Embryonic facial prominence (tissue), 1 donor: ENCODE results near the gene RPL22L1.
"Not testable (repeated sequence)": the region's sequence is repeated elsewhere in the genome, so short reads cannot be mapped to it uniquely, and the experiment has no call there.

Experiments
- DNase-seq: peaks from one replicate; pipeline ENCODE4 v3.0.0-alpha.2; 2016; ENCODE audit errors: extremely low spot score

RPL22L1 gene

GRCh38 chr3:170829546-170830272 is 40.3 kb downstream of the RPL22L1 start:
- DNase-seq = no peak

GRCh38 chr3:170826047-170826446 is 43.9 kb downstream of the RPL22L1 start:
- no peak for DNase-seq

GRCh38 chr3:170823562-170823961 is 46.4 kb downstream of the RPL22L1 start:
- DNase-seq = not testable (repeated sequence)

GRCh38 chr3:170818325-170818724 is 51.7 kb downstream of the RPL22L1 start:
- not testable (repeated sequence) for DNase-seq

GRCh38 chr3:170817471-170817870 is 52.5 kb downstream of the RPL22L1 start:
- DNase-seq = not testable (repeated sequence)

GRCh38 chr3:170816841-170817240 is 53.2 kb downstream of the RPL22L1 start:
- DNase-seq = no peak

GRCh38 chr3:170816341-170816740 is 53.7 kb downstream of the RPL22L1 start:
- no peak for DNase-seq

- no peak for DNase-seq
Measured at GRCh38 chr3:170815936-170816335, 54.1 kb downstream of the RPL22L1 start.

- DNase-seq = no peak
Measured at GRCh38 chr3:170815340-170815739, 54.7 kb downstream of the RPL22L1 start.
